Measurements from ENCODE around the gene TMEM132D. TPM values are rescaled to one million over a fixed set of nuclear protein-coding genes. Genes with fewer than 3 reads are reported as not detected.

The TMEM132D gene
- total RNA-seq, 4 donors from 2014 or later: 0.17 TPM; not detected in 3

- H3K27me3 ChIP-seq: peaks cover 0 to 13% (median 0%) of the 10 kb centered on the region in 4 donors
- no peak overlapping the region for H3K27ac ChIP-seq (replicated peaks in 1 of 4)
- no peak for DNase-seq (ENCODE audit: extremely low spot score)
- no peak overlapping the region for H3K4me3 ChIP-seq
- no peaks in the 10 kb centered on the region for H3K4me1 ChIP-seq
- intact Hi-C loops (cut with DNase I): no loop called here
- H3K9me3 ChIP-seq: peaks cover 0 to 9% (median 2%) of the 10 kb centered on the region in 4 donors
- H3K36me3 ChIP-seq: no peaks in the 10 kb centered on the region
- 42% methylated on average over 4 of the region's 4 CpGs for whole genome bisulfite sequencing
- no peak for TF ChIP-seq POLR2AphosphoS5 (IDR thresholded peaks at IDR 0.05)
- TF ChIP-seq, protein P1, sequence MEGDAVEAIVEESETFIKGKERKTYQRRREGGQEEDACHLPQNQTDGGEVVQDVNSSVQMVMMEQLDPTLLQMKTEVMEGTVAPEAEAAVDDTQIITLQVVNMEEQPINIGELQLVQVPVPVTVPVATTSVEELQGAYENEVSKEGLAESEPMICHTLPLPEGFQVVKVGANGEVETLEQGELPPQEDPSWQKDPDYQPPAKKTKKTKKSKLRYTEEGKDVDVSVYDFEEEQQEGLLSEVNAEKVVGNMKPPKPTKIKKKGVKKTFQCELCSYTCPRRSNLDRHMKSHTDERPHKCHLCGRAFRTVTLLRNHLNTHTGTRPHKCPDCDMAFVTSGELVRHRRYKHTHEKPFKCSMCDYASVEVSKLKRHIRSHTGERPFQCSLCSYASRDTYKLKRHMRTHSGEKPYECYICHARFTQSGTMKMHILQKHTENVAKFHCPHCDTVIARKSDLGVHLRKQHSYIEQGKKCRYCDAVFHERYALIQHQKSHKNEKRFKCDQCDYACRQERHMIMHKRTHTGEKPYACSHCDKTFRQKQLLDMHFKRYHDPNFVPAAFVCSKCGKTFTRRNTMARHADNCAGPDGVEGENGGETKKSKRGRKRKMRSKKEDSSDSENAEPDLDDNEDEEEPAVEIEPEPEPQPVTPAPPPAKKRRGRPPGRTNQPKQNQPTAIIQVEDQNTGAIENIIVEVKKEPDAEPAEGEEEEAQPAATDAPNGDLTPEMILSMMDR (IDR thresholded peaks at IDR 0.05): no peak
- no peak for TF ChIP-seq EP300 (IDR thresholded peaks at IDR 0.05)
- TF ChIP-seq POLR2A (IDR thresholded peaks at IDR 0.05; ENCODE audit: low read depth): no peak
Observed at GRCh38 chr12:129771238-129771637, 132.6 kb downstream of the TMEM132D start.

GRCh38 chr12:129765719-129766118 is 138.1 kb downstream of the TMEM132D start:
- no peak overlapping the region for H3K4me3 ChIP-seq
- WGBS: 73% methylated on average over 5 of the region's 5 CpGs
- peaks cover 0 to 14% (median 0%) of the 10 kb centered on the region in 4 donors for H3K27me3 ChIP-seq
- TF ChIP-seq, protein P1 (IDR thresholded peaks at IDR 0.05): no peak
- no peak for TF ChIP-seq POLR2A (IDR thresholded peaks at IDR 0.05; ENCODE audit: low read depth)
- TF ChIP-seq EP300 (IDR thresholded peaks at IDR 0.05): no peak
- TF ChIP-seq POLR2AphosphoS5 (IDR thresholded peaks at IDR 0.05): no peak
- intact Hi-C loops (cut with DNase I): loop anchor here (10.0 kb wide), 1 partner anchor 1131 kb away; no protein-coding TSS in a partner anchor
- no peaks in the 10 kb centered on the region for H3K36me3 ChIP-seq
- no peaks in the 10 kb centered on the region for H3K4me1 ChIP-seq
- no peak overlapping the region for H3K27ac ChIP-seq (replicated peaks in 1 of 4)
- H3K9me3 ChIP-seq: peaks cover 0 to 15% (median 9%) of the 10 kb centered on the region in 4 donors
- no peak for DNase-seq (ENCODE audit: extremely low spot score)

DNA sequence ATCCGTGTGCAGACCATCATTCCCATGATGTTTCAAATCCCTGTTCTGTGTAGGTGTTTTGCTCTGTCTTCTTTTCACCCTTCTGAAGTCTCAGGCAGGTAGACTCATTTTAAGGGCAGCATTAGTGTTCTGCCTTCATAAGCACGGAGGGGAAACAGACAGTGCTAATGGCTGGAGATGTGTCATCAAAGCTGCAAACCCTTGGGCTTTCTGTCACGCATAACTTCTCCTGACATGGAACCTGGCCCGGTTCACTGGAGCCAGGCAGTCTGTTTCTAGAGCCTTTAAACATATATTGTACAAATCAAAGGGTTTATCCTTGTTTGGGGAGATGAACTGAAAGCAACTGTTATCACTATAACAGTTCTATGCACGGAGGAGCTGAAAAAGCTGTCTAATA is 141.4 kb downstream of the TMEM132D start:
- Histone ChIP-seq H3K27ac (replicated peaks in 1 of 4) (no peak overlapping the region), H3K9me3 (peaks cover 0 to 15% (median 7%) of the 10 kb centered on the region in 4 donors), H3K27me3 (peaks cover 0 to 13% (median 0%) of the 10 kb centered on the region in 4 donors), H3K4me3 (no peak overlapping the region), H3K36me3 (no peaks in the 10 kb centered on the region), H3K4me1 (no peaks in the 10 kb centered on the region)
- TF ChIP-seq, protein P1 (IDR thresholded peaks at IDR 0.05): no peak
- no peak for TF ChIP-seq EP300 (IDR thresholded peaks at IDR 0.05)
- TF ChIP-seq POLR2AphosphoS5 (IDR thresholded peaks at IDR 0.05): no peak
- TF ChIP-seq POLR2A (IDR thresholded peaks at IDR 0.05; ENCODE audit: low read depth): no peak
- intact Hi-C loops (cut with DNase I): loop anchor here (10.0 kb wide), 1 partner anchor 1128 kb away; no protein-coding TSS in a partner anchor
- 75% methylated on average over 5 of the region's 5 CpGs for WGBS
- DNase-seq (ENCODE audit: extremely low spot score): no peak

- Histone ChIP-seq H3K4me3 (no peak overlapping the region), H3K27ac (replicated peaks in 1 of 4) (no peak overlapping the region), H3K4me1 (no peaks in the 10 kb centered on the region), H3K36me3 (no peaks in the 10 kb centered on the region), H3K27me3 (peaks cover 0 to 5% (median 0%) of the 10 kb centered on the region in 4 donors), H3K9me3 (no peaks in the 10 kb centered on the region)
- intact Hi-C loops (cut with DNase I): no loop called here
- 80% methylated on average over 6 of the region's 6 CpGs for WGBS
- TF ChIP-seq POLR2AphosphoS5 (IDR thresholded peaks at IDR 0.05) (no peak), POLR2A (IDR thresholded peaks at IDR 0.05; ENCODE audit: low read depth) (no peak), EP300 (IDR thresholded peaks at IDR 0.05) (no peak)
- TF ChIP-seq, protein P1 (IDR thresholded peaks at IDR 0.05): no peak
- DNase-seq (ENCODE audit: extremely low spot score): no peak
Observed at GRCh38 chr12:129753586-129753985, 150.2 kb downstream of the TMEM132D start.

GRCh38 chr12:129750421-129750820 is 153.4 kb downstream of the TMEM132D start:
- 74% methylated on average over 3 of the region's 3 CpGs for WGBS
- Histone ChIP-seq H3K4me3 (no peak overlapping the region), H3K9me3 (no peaks in the 10 kb centered on the region), H3K27me3 (no peaks in the 10 kb centered on the region), H3K36me3 (no peaks in the 10 kb centered on the region), H3K4me1 (no peaks in the 10 kb centered on the region), H3K27ac (replicated peaks in 1 of 4) (no peak overlapping the region)
- TF ChIP-seq, protein P1 (IDR thresholded peaks at IDR 0.05): no peak
- no peak for TF ChIP-seq POLR2AphosphoS5 (IDR thresholded peaks at IDR 0.05)
- no peak for TF ChIP-seq POLR2A (IDR thresholded peaks at IDR 0.05; ENCODE audit: low read depth)
- TF ChIP-seq EP300 (IDR thresholded peaks at IDR 0.05): no peak
- no peak for DNase-seq (ENCODE audit: extremely low spot score)
- intact Hi-C loops (cut with DNase I): no loop called here
